DND-41 (cell line): ENCODE results near the gene CDHR1.

ENCODE experiments used
- ATAC-seq: fragments of 200-7000 bp; cut with Tn5 transposase; 3 replicates; pipeline ENCODE4 v1.9.1; 2021; ENCODE audit warnings: low read depth; ENCODE audit not compliant: insufficient read depth
- DNase-seq: peaks from one replicate; pipeline ENCODE4 v3.0.0-alpha.2; 2020
- H2AFZ ChIP-seq: 2 replicates; pipeline ENCODE4 v1.6.0; 2012; ENCODE audit warnings: low read depth, low read length
- H3K27ac ChIP-seq: 2 replicates; pipeline ENCODE4 v1.5.1; 2012; ENCODE audit warnings: low read length, inconsistent platforms
- H3K27me3 ChIP-seq: fragments of 200-600 bp; sonication (generic); 2 replicates; pipeline ENCODE4 v1.6.0; 2012; ENCODE audit warnings: low read length, mild to moderate bottlenecking, inconsistent platforms; ENCODE audit not compliant: insufficient read depth, poor library complexity
- H3K36me3 ChIP-seq: 2 replicates; pipeline ENCODE4 v1.5.1; 2012; ENCODE audit warnings: low read length, inconsistent platforms; ENCODE audit not compliant: insufficient read depth
- H3K4me1 ChIP-seq: 2 replicates; pipeline ENCODE4 v1.5.1; 2012; ENCODE audit warnings: mild to moderate bottlenecking, low read length; ENCODE audit not compliant: insufficient read depth
- H3K4me2 ChIP-seq: 2 replicates; pipeline ENCODE4 v1.6.0; 2012; ENCODE audit warnings: mild to moderate bottlenecking, moderate library complexity, low read length, inconsistent platforms; ENCODE audit not compliant: insufficient read depth
- H3K4me3 ChIP-seq, 2 experiments: fragments of 200-600 bp in 1 of 2; shearing (Covaris generic) in 1 of 2; 2 replicates each; pipeline ENCODE4 v1.5.1; 2012 to 2016; ENCODE audit warnings: inconsistent platforms in 2 of 2, low read length in 2 of 2, mild to moderate bottlenecking in 2 of 2, low read depth in 1 of 2, moderate library complexity in 1 of 2
- H3K79me2 ChIP-seq: 2 replicates; pipeline ENCODE4 v1.6.0; 2012; ENCODE audit warnings: low read length, inconsistent platforms; ENCODE audit not compliant: insufficient read depth
- H3K9ac ChIP-seq: 2 replicates; pipeline ENCODE4 v1.6.0; 2012; ENCODE audit warnings: low read depth, mild to moderate bottlenecking, inconsistent platforms, low read length, moderate library complexity
- H3K9me3 ChIP-seq: 2 replicates; pipeline ENCODE4 v1.5.1; 2012; ENCODE audit warnings: low read length, moderate library complexity, mild to moderate bottlenecking, inconsistent platforms; ENCODE audit not compliant: insufficient read depth, severe bottlenecking
- H4K20me1 ChIP-seq: 2 replicates; pipeline ENCODE4 v1.6.0; 2012; ENCODE audit warnings: low read length; ENCODE audit not compliant: insufficient read depth
- CTCF ChIP-seq: IDR thresholded peaks from 2 replicates; pipeline ENCODE4 v1.5.1; 2012; ENCODE audit warnings: borderline replicate concordance, low read length, moderate library complexity, mild to moderate bottlenecking; ENCODE audit not compliant: poor library complexity, severe bottlenecking; ENCODE audit errors: extremely low read depth
- EZH2 ChIP-seq: IDR thresholded peaks from 3 replicates; pipeline ENCODE4 v1.6.1; 2012; ENCODE audit warnings: borderline replicate concordance, low read depth, mild to moderate bottlenecking, moderate library complexity, low read length, inconsistent platforms; ENCODE audit not compliant: severe bottlenecking

Gene CDHR1

GRCh38 chr10:84184517-84184916 is 9.8 kb upstream of the CDHR1 start:
- H3K4me2 ChIP-seq = no peak overlapping the region
- no peaks in the 10 kb centered on the region; the same call in 1 of the 2 replicates for H4K20me1 ChIP-seq
- H3K27ac ChIP-seq = no peak overlapping the region
- no peaks in the 10 kb centered on the region for H3K9me3 ChIP-seq
- no peak overlapping the region for H2AFZ ChIP-seq
- DNase-seq (no peak), ATAC-seq (no peak)
- no peaks in the 10 kb centered on the region for H3K4me1 ChIP-seq
- no peak overlapping the region for H3K4me3 ChIP-seq
- no peaks in the 10 kb centered on the region for H3K27me3 ChIP-seq
- H3K9ac ChIP-seq = no peak overlapping the region
- TF ChIP-seq CTCF = no peak
- TF ChIP-seq EZH2 = no peak
- H3K36me3 ChIP-seq = no peaks in the 10 kb centered on the region
- no peaks in the 10 kb centered on the region for H3K79me2 ChIP-seq

GRCh38 chr10:84185526-84186175 is 8.7 kb upstream of the CDHR1 start:
- Histone ChIP-seq H3K9me3 (no peaks in the 10 kb centered on the region), H3K4me2 (no peak overlapping the region), H3K4me1 (no peaks in the 10 kb centered on the region), H3K27me3 (no peaks in the 10 kb centered on the region), H3K79me2 (no peaks in the 10 kb centered on the region), H2AFZ (no peak overlapping the region), H3K36me3 (no peaks in the 10 kb centered on the region), H4K20me1 (no peaks in the 10 kb centered on the region; the same call in 1 of the 2 replicates), H3K4me3 (no peak overlapping the region), H3K27ac (no peak overlapping the region), H3K9ac (no peak overlapping the region)
- DNase-seq (no peak), ATAC-seq (no peak)
- no peak for TF ChIP-seq CTCF
- no peak for TF ChIP-seq EZH2

- no peak overlapping the region for H3K4me2 ChIP-seq
- TF ChIP-seq CTCF (no peak), EZH2 (no peak)
- no peak overlapping the region for H2AFZ ChIP-seq
- no peaks in the 10 kb centered on the region for H3K4me1 ChIP-seq
- no peak for DNase-seq
- no peaks in the 10 kb centered on the region for H3K36me3 ChIP-seq
- H3K79me2 ChIP-seq = no peaks in the 10 kb centered on the region
- no peak overlapping the region for H3K9ac ChIP-seq
- H4K20me1 ChIP-seq = no peaks in the 10 kb centered on the region; the same call in 1 of the 2 replicates
- H3K9me3 ChIP-seq = no peaks in the 10 kb centered on the region
- no peak overlapping the region for H3K27ac ChIP-seq
- no peak overlapping the region for H3K4me3 ChIP-seq
- no peak for ATAC-seq
- H3K27me3 ChIP-seq = peaks cover 3% of the 10 kb centered on the region
These were observed 5.5 kb upstream of the CDHR1 start for GRCh38 chr10:84188815-84189214.
